Natural killer cell treated with Interleukin-12 subunit alpha and Interleukin-12 subunit beta and Interleukin-15 and Interleukin-18, amount 100 ng/mL, for 72 hours (primary cell): Measurements from ENCODE around the gene PTS. TPM values are rescaled to one million over a fixed set of nuclear protein-coding genes. Genes with fewer than 3 reads are reported as not detected.

Experiments used
- ATAC-seq, 2 donors: fragments of 150-1000 bp; cut with Tn5 transposase in 1 of 2; sonication (Bioruptor Pico), chemical (Tn5 transposase) in 1 of 2; 2 replicates each; pipeline ENCODE4 v1.10.0; 2021
- DNase-seq: peaks from one replicate; pipeline ENCODE4 v3.0.0; 2022; ENCODE audit warnings: low spot score
- H3K27ac Mint-ChIP-seq, 2 donors: 1 replicate in 1 of 2; 2 replicates in 1 of 2; pipeline ENCODE4 v1.8.0; 2022; ENCODE audit warnings: mixed read lengths in 2 of 2, mild to moderate bottlenecking in 1 of 2, moderate library complexity in 1 of 2
- H3K27me3 Mint-ChIP-seq, 2 donors: 1 replicate in 1 of 2; 2 replicates in 1 of 2; pipeline ENCODE4 v1.8.0; 2022; ENCODE audit warnings: mixed read lengths in 2 of 2
- H3K36me3 Mint-ChIP-seq: one replicate; pipeline ENCODE4 v1.8.0; 2022; ENCODE audit warnings: mixed read lengths
- H3K4me1 Mint-ChIP-seq, 2 donors: 1 replicate in 1 of 2; 2 replicates in 1 of 2; pipeline ENCODE4 v1.8.0; 2022; ENCODE audit warnings: low read depth in 2 of 2, mixed read lengths in 2 of 2, mild to moderate bottlenecking in 1 of 2
- H3K4me3 Mint-ChIP-seq: one replicate; pipeline ENCODE4 v1.8.0; 2022; ENCODE audit warnings: mixed read lengths
- H3K9me3 Mint-ChIP-seq: 2 replicates; pipeline ENCODE4 v1.8.0; 2022; ENCODE audit warnings: mixed read lengths
- total RNA-seq, 2 donors: library from RNA; stranded (reverse); gene quantifications; one replicate each; pipeline ENCODE4 v1.2.3, GENCODE V29; 2022

Gene PTS
- total RNA-seq, 2 donors from 2014 or later, result 36.2 to 36.8 TPM

DNA sequence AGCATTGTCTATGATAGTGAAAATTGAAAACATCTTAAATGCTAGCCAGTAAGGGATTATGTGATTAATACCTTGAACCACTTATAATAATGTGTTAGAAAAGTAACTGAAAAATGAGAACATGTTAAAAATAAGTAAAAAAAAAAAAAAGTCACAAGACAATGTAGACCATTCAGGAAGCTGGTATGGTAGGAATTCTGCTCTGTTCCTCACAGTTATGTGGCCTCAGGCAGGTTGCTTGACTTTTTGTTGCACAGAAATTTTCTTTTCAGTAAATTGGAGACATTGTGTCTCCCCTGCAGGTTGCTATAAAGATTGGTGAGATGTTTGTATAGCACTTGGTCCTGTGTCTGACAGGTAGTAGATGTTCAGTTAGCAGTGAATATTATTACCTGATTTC, 51.7 kb downstream of the PTS start:
- H3K27ac Mint-ChIP-seq, result peak overlapping the region in 1 of 2 donors; percentile 43
- ATAC-seq (no peak), DNase-seq (no peak)
- no peaks in the 10 kb centered on the region for H3K36me3 Mint-ChIP-seq
- no peaks in the 10 kb centered on the region for H3K27me3 Mint-ChIP-seq
- H3K4me1 Mint-ChIP-seq, result peaks cover 7 to 12% of the 10 kb centered on the region in 2 donors
- H3K9me3 Mint-ChIP-seq, result no peaks in the 10 kb centered on the region
- no peak overlapping the region for H3K4me3 Mint-ChIP-seq

DNA sequence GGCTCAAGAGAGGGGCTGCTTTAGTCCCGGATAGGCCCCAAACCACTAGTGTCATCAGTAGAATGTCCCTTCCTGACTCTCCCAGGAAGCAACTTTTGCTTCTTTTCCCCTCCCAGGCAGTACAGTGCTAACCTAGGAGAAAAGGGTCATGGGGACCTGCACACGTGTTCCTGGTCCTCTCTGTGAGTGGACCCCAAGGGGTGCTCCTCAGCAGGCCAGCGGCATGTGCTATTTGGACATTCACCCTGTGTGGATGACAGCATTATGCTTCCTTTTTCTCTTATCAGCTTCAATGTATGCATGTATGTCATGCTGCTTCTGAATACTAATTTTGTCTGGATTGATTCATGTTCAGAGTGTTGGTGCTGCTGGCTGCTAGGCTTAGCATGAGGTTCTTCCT, 52.6 kb downstream of the PTS start:
- ATAC-seq (no peak), DNase-seq (no peak)
- Mint-ChIP-seq H3K36me3 (no peaks in the 10 kb centered on the region), H3K27me3 (no peaks in the 10 kb centered on the region), H3K4me1 (peaks cover 7 to 12% of the 10 kb centered on the region in 2 donors), H3K27ac (no peak overlapping the region), H3K4me3 (no peak overlapping the region), H3K9me3 (no peaks in the 10 kb centered on the region)

DNA sequence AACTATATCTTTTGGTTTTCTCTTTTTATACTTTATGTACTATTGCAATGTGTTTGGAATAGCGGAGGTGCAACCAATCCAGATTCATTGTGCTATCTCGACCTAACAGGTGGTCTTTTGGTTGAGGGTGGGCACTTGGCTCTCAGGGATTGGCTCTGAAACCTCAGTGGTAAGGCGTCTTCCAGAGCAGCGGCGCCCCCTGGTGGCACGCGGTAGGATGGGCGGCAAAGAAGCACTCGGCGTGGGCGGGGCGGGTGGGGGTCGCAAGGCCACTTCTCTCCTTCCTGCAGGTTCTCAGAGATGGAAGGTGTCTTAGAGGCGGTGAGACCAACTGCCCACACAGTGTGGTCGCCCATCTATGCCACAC, 53.7 kb downstream of the PTS start:
- DNase-seq (peak; percentile 75), ATAC-seq (peak; percentile 70 to 82)
- no peaks in the 10 kb centered on the region for H3K36me3 Mint-ChIP-seq
- no peaks in the 10 kb centered on the region for H3K9me3 Mint-ChIP-seq
- no peaks in the 10 kb centered on the region for H3K27me3 Mint-ChIP-seq
- H3K4me3 Mint-ChIP-seq, result peak overlapping the region; percentile 97
- H3K4me1 Mint-ChIP-seq, result peaks cover 7 to 12% of the 10 kb centered on the region in 2 donors
- peak overlapping the region in 1 of 2 donors; percentile 87 for H3K27ac Mint-ChIP-seq

DNA sequence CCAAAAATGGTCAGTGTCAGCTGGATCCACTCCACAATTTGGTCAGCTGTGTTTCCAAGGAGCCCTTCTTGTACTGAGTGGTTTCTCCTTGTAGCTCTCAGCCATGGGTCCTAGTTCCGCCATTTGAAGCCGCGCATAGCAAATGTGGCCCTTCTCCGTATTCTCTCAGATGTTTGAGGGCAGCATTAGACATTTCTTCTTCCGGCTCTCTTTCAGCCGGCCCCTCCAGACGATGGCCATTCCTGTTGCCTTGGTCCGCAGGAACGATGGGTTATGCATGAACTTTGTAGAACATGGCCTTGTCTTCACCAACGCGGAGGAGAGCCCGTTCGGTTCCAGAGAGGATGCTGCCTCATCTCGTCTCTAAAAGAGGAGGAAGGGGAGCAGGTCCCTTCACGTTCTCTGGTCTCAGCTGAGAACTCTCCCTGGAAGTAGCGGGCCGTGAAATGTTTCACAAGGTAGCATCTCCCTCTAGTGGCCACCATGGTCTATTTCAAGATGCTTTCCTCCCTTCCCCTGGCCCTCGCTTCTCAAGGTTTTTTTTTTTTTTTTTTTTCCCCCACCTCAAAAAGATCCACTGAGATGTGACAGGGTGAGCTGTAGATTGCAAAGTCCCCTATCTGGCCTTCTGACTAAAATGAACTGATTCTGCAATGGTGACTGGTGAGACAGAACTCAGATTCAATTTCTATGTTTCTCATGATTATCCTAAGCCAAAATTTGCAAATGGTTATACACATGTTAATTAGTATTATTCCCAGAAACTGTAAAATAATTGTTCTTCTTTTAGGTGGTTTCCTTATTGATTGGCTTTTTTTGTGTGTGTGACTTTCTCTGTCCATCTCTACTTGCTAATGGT, 54.3 kb downstream of the PTS start:
- no peaks in the 10 kb centered on the region for H3K36me3 Mint-ChIP-seq
- no peaks in the 10 kb centered on the region for H3K9me3 Mint-ChIP-seq
- no peaks in the 10 kb centered on the region for H3K27me3 Mint-ChIP-seq
- H3K4me3 Mint-ChIP-seq, result peak overlapping the region; percentile 97
- DNase-seq (peak; percentile 80), ATAC-seq (peak; percentile 88 to 89)
- H3K4me1 Mint-ChIP-seq, result peaks cover 7 to 12% of the 10 kb centered on the region in 2 donors
- peak overlapping the region in 1 of 2 donors; percentile 87 for H3K27ac Mint-ChIP-seq

DNA sequence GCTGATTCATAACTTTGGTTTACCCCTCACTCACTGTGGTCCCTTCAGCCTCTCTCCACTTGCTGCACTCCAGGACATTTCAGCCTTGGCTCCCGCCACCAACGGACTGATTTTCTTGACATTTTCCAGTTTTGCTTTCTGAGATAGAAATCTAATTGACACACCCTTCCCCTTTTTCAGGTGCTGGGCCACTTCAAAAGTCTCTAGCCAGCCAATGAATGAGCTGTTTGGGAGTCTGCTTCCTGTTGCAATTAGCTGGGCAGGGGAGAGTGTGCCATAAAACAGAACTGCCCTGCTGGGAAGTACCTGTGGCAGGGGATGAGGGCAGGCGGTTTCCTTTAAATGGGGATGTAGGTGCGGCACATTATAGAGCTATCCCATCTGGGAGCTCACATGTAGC, 55.5 kb downstream of the PTS start:
- Mint-ChIP-seq H3K27me3 (no peaks in the 10 kb centered on the region), H3K27ac (no peak overlapping the region), H3K4me3 (no peak overlapping the region), H3K36me3 (no peaks in the 10 kb centered on the region), H3K4me1 (peaks cover 7 to 12% of the 10 kb centered on the region in 2 donors), H3K9me3 (no peaks in the 10 kb centered on the region)
- DNase-seq (no peak), ATAC-seq (no peak)

Other genes starting within 250 kb of the PTS start
- gene DLAT, start 201.0 kb upstream of the PTS start, total RNA-seq, result 10 to 100 TPM; 37.3 to 40.9 TPM
- under 1 TPM in 1 of 2 donors, not detected in 1; 0.48 TPM for gene PIH1D2, start 152.4 kb upstream of the PTS start, total RNA-seq
- 10 to 100 TPM; 15.8 to 21.1 TPM for gene NKAPD1, start 152.1 kb upstream of the PTS start, total RNA-seq
- gene TIMM8B, start 139.7 kb upstream of the PTS start, total RNA-seq, result 10 to 100 TPM; 54.6 to 71.1 TPM
- gene SDHD, start 139.6 kb upstream of the PTS start, total RNA-seq, result 10 to 100 TPM; 71.2 to 82.3 TPM
- gene IL18, start 62.3 kb upstream of the PTS start, total RNA-seq, result 1 to 10 TPM; 1.3 to 4.6 TPM
- under 1 TPM in 1 of 2 donors, not detected in 1; 0.62 TPM for gene TEX12, start 59.1 kb upstream of the PTS start, total RNA-seq
- 1 to 10 TPM; 1.4 to 4.5 TPM for gene BCO2, start 50.9 kb upstream of the PTS start, total RNA-seq
- not detected for gene PLET1, start 34.4 kb downstream of the PTS start, total RNA-seq